A549 (cell line): ENCODE data around the gene CD99L2. TPM values are rescaled to one million over a fixed set of nuclear protein-coding genes. Genes with fewer than 3 reads are reported as not detected.

ENCODE experiments used
- ATAC-seq, 2 experiments: fragments of 200-7000 bp in 1 of 2; fragments of >200 bp in 1 of 2; cut with Nextera tagmentation in 1 of 2; cut with Tn5 transposase in 1 of 2; 3 replicates each; pipeline versions ENCODE4 v1.8.0 to v1.9.1; 2018 to 2020; ENCODE audit warnings: mild to moderate bottlenecking in 1 of 2, moderate library complexity in 1 of 2
- CTCF ChIA-PET: fragments of 300-600 bp; sonication (Branson Sonifier 250); formaldehyde crosslinking; extraction: SDS; loops from one replicate; lab custom pipeline; 2021; ENCODE audit warnings: antibody characterized with exemption, inconsistent platforms; lab: Yijun Ruan, JAX
- POLR2A ChIA-PET: fragments of 350-600 bp; formaldehyde crosslinking; extraction: SDS; loops from one replicate; lab custom pipeline; 2021; ENCODE audit warnings: antibody characterized with exemption, inconsistent platforms; lab: Yijun Ruan, JAX
- DNase-seq, 2 experiments: peaks; one replicate each; pipeline versions ENCODE4 v3.0.0 to v3.0.0-alpha.2; 2011 to 2016; ENCODE audit warnings: low read depth in 1 of 2, low spot score in 1 of 2
- FAIRE-seq: peaks from 2 replicates; lab custom pipeline; 2011; peaks lifted over from hg19 to GRCh38; lab: Jason Lieb, UNC
- H3K27ac ChIP-seq, 2 experiments: fragments of >200 bp; sonication (Bioruptor Twin); formaldehyde crosslinking; 3 replicates each; pipeline ENCODE4 v1.5.1; 2016 to 2017
- H3K4me1 ChIP-seq: fragments of >200 bp; sonication (Bioruptor Twin); formaldehyde crosslinking; 3 replicates; pipeline ENCODE4 v1.6.1; 2016
- H3K4me2 ChIP-seq: fragments of >200 bp; sonication (Bioruptor Twin); formaldehyde crosslinking; 3 replicates; pipeline ENCODE4 v1.6.1; 2016
- H3K4me3 ChIP-seq: fragments of >200 bp; sonication (Bioruptor Twin); formaldehyde crosslinking; 3 replicates; pipeline ENCODE4 v1.5.1; 2016
- H3K9me3 ChIP-seq: fragments of >200 bp; sonication (Bioruptor Twin); formaldehyde crosslinking; 3 replicates; pipeline ENCODE4 v1.6.1; 2016
- CBX2 ChIP-seq: fragments of 200-600 bp; sonication (generic); IDR thresholded peaks from 2 replicates; pipeline ENCODE4 v1.6.1; 2016; ENCODE audit warnings: low read depth, mild to moderate bottlenecking, borderline replicate concordance
- CEBPB ChIP-seq, 2 experiments: fragments of >200 bp in 1 of 2; sonication (Bioruptor Twin) in 1 of 2; formaldehyde crosslinking in 1 of 2; IDR thresholded peaks; 2 replicates each; pipeline ENCODE4 v1.6.1; 2012 to 2016
- CHD2 ChIP-seq: fragments of 150-350 bp; IDR thresholded peaks from 2 replicates; pipeline ENCODE4 v1.6.1; 2014; ENCODE audit warnings: low read length; ENCODE audit not compliant: partially characterized antibody
- EHMT2 ChIP-seq: fragments of 200-600 bp; sonication (generic); IDR thresholded peaks from 2 replicates; pipeline ENCODE4 v1.6.1; 2016; ENCODE audit warnings: antibody characterized with exemption, low read depth, mild to moderate bottlenecking, moderate library complexity
- ESRRA ChIP-seq: fragments of 150-350 bp; IDR thresholded peaks from 2 replicates; pipeline ENCODE4 v1.6.1; 2014; ENCODE audit warnings: mild to moderate bottlenecking, low read length, borderline replicate concordance
- GATA3 ChIP-seq: IDR thresholded peaks from 2 replicates; pipeline ENCODE4 v1.6.1; 2012; ENCODE audit warnings: borderline replicate concordance
- HOXA7 ChIP-seq: fragments of 250-450 bp; sonication (Bioruptor Pico); IDR thresholded peaks from 2 replicates; pipeline ENCODE4 v1.5.0; 2020; ENCODE audit warnings: mild to moderate bottlenecking, moderate library complexity
- JUN ChIP-seq, 2 experiments: fragments of >200 bp; sonication (Bioruptor Twin); formaldehyde crosslinking; IDR thresholded peaks; 2 replicates in 1 of 2; 3 replicates in 1 of 2; pipeline ENCODE4 v1.6.1; 2016 to 2017
- NFE2L2 ChIP-seq: fragments of 150-350 bp; conservative IDR thresholded peaks from 2 replicates; pipeline ENCODE4 v1.6.1; 2014; ENCODE audit warnings: low read length
- RCOR1 ChIP-seq: fragments of 150-350 bp; IDR thresholded peaks from 2 replicates; pipeline ENCODE4 v1.6.1; 2014; ENCODE audit warnings: antibody characterized with exemption, low read length, low read depth
- SMC3 ChIP-seq: fragments of >200 bp; sonication (Bioruptor Twin); formaldehyde crosslinking; IDR thresholded peaks from 3 replicates; pipeline ENCODE4 v1.6.1; 2018; ENCODE audit warnings: inconsistent platforms
- SREBF2 ChIP-seq: fragments of 450-650 bp; IDR thresholded peaks from 2 replicates; pipeline ENCODE4 v1.6.1; 2014; ENCODE audit warnings: mild to moderate bottlenecking, moderate library complexity
- ZFP36 ChIP-seq: fragments of 450-650 bp; IDR thresholded peaks from 2 replicates; pipeline ENCODE4 v1.6.1; 2014; ENCODE audit warnings: borderline replicate concordance; ENCODE audit not compliant: partially characterized antibody
- ZNF302 ChIP-seq: fragments of 250-450 bp; sonication (Bioruptor Pico); IDR thresholded peaks from 2 replicates; pipeline ENCODE4 v1.9.0; 2021; ENCODE audit warnings: inconsistent platforms, mild to moderate bottlenecking, moderate library complexity
- ZSCAN20 ChIP-seq: fragments of 250-450 bp; sonication (Bioruptor Pico); IDR thresholded peaks from 2 replicates; pipeline ENCODE4 v1.8.0; 2022; ENCODE audit warnings: mild to moderate bottlenecking, moderate library complexity
- WGBS: methylation state at CpG from one replicate; pipeline ENCODE4 v1.1.6; 2017; ENCODE audit errors: missing lambda C conversion rate; 5-methylcytosine and 5-hydroxymethylcytosine counted together
- polyA plus RNA-seq, 4 experiments: library from polyadenylated mRNA; depleted of rRNA in 3 of 4; stranded (reverse); fragments of >200 nt; fragmentation: RNase III in 1 of 4; extraction: RNeasy Plus Mini Kit Qiagen cat#74134 plus additional on column Dnase treatment in 1 of 4; gene quantifications; 2 replicates in 3 of 4; 3 replicates in 1 of 4; pipeline ENCODE4 v1.2.3, GENCODE V29; 2011 to 2017
- TF ChIP-seq, protein P1 (sequence below): fragments of 200-600 bp; sonication (generic); IDR thresholded peaks from 2 replicates; pipeline ENCODE4 v1.6.1; 2016; ENCODE audit warnings: antibody characterized with exemption, mild to moderate bottlenecking, moderate library complexity
- TF ChIP-seq, protein P2 (sequence below): IDR thresholded peaks from 2 replicates; pipeline ENCODE4 v1.6.1; 2012
- TF ChIP-seq, protein P3 (sequence below): fragments of >200 bp; sonication (Bioruptor Twin); formaldehyde crosslinking; IDR thresholded peaks from 3 replicates; pipeline ENCODE4 v1.5.1; 2016
- TF ChIP-seq, protein P4 (sequence below): fragments of >200 bp; sonication (Bioruptor Twin); formaldehyde crosslinking; IDR thresholded peaks from 2 replicates; pipeline ENCODE4 v1.6.1; 2016
- TF ChIP-seq, protein P5 (sequence below): fragments of 450-650 bp; IDR thresholded peaks from 2 replicates; pipeline ENCODE4 v1.6.1; 2014; ENCODE audit warnings: antibody characterized with exemption

The CD99L2 gene
- polyA plus RNA-seq, 2 of the 4 experiments (the other 2 are of a cell fraction), result 50.5 to 66.5 TPM

DNA sequence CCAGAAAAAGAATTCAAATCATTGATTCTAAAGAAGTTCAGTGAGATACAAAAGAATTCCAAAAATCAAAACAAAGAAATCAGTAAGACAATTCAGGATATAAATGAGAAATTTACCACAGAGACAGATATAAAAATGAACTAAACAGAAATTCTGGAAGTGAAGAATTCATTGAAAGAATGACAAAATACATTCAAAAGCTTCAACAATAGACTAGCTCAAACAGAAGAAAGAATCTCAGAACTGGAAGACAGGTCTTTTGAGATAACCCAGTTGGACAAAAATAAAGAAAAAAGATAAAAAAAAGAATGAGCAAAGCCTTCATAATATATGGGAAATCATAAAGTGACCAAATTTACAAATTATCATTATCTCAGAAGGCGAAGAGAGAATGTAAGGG lies 41.7 kb downstream of the CD99L2 start:
- no peak for DNase-seq
- no peak overlapping the region for H3K4me2 ChIP-seq
- POLR2A ChIA-PET, result no interaction called here
- WGBS, result 89% methylated on average over 1 of the region's 1 CpG
- no peak overlapping the region for H3K4me3 ChIP-seq
- H3K27ac ChIP-seq, result no peak overlapping the region
- H3K9me3 ChIP-seq, result peaks cover 12% of the 10 kb centered on the region; the same call in 1 of the 3 replicates
- no peak for FAIRE-seq
- CTCF ChIA-PET, result no interaction called here
- ATAC-seq, result no peak
- no peaks in the 10 kb centered on the region for H3K4me1 ChIP-seq
- TF ChIP-seq SMC3, result no peak
- no peak for TF ChIP-seq NFE2L2
- TF ChIP-seq, protein P1, sequence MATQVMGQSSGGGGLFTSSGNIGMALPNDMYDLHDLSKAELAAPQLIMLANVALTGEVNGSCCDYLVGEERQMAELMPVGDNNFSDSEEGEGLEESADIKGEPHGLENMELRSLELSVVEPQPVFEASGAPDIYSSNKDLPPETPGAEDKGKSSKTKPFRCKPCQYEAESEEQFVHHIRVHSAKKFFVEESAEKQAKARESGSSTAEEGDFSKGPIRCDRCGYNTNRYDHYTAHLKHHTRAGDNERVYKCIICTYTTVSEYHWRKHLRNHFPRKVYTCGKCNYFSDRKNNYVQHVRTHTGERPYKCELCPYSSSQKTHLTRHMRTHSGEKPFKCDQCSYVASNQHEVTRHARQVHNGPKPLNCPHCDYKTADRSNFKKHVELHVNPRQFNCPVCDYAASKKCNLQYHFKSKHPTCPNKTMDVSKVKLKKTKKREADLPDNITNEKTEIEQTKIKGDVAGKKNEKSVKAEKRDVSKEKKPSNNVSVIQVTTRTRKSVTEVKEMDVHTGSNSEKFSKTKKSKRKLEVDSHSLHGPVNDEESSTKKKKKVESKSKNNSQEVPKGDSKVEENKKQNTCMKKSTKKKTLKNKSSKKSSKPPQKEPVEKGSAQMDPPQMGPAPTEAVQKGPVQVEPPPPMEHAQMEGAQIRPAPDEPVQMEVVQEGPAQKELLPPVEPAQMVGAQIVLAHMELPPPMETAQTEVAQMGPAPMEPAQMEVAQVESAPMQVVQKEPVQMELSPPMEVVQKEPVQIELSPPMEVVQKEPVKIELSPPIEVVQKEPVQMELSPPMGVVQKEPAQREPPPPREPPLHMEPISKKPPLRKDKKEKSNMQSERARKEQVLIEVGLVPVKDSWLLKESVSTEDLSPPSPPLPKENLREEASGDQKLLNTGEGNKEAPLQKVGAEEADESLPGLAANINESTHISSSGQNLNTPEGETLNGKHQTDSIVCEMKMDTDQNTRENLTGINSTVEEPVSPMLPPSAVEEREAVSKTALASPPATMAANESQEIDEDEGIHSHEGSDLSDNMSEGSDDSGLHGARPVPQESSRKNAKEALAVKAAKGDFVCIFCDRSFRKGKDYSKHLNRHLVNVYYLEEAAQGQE, result no peak
- no peak for TF ChIP-seq ZSCAN20 (CRISPR knock-in tag)
- no peak for TF ChIP-seq JUN (IDR thresholded peaks at IDR 0.05)
- TF ChIP-seq HOXA7 (CRISPR knock-in tag), result no peak
- no peak for TF ChIP-seq SREBF2
- TF ChIP-seq, protein P2, sequence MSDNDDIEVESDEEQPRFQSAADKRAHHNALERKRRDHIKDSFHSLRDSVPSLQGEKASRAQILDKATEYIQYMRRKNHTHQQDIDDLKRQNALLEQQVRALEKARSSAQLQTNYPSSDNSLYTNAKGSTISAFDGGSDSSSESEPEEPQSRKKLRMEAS, result no peak
- TF ChIP-seq ZNF302 (CRISPR knock-in tag), result no peak
- no peak for TF ChIP-seq ESRRA
- no peak for TF ChIP-seq RCOR1
- no peak for TF ChIP-seq EHMT2
- TF ChIP-seq, protein P3, sequence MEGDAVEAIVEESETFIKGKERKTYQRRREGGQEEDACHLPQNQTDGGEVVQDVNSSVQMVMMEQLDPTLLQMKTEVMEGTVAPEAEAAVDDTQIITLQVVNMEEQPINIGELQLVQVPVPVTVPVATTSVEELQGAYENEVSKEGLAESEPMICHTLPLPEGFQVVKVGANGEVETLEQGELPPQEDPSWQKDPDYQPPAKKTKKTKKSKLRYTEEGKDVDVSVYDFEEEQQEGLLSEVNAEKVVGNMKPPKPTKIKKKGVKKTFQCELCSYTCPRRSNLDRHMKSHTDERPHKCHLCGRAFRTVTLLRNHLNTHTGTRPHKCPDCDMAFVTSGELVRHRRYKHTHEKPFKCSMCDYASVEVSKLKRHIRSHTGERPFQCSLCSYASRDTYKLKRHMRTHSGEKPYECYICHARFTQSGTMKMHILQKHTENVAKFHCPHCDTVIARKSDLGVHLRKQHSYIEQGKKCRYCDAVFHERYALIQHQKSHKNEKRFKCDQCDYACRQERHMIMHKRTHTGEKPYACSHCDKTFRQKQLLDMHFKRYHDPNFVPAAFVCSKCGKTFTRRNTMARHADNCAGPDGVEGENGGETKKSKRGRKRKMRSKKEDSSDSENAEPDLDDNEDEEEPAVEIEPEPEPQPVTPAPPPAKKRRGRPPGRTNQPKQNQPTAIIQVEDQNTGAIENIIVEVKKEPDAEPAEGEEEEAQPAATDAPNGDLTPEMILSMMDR, result no peak
- no peak for TF ChIP-seq CHD2
- TF ChIP-seq, protein P4, sequence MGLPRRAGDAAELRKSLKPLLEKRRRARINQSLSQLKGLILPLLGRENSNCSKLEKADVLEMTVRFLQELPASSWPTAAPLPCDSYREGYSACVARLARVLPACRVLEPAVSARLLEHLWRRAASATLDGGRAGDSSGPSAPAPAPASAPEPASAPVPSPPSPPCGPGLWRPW, result no peak

DNA sequence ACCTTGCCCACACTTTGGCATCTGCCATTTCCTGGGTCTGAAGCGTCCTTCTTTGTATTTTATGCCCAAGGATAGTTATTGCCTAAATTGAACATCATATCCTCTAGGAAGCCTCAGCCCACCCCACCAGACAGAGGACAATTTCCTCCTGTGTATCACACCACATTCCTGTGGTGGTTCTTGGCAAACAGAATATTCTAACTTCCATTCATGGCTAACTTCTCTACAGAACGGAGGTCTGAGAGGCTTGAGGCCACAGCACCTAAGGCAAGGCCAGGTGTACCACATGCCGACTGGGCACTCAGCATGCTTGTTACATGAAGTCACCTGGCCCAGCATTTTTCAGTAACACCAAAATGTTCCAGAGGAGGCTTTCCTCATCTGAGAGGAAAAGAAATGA lies 42.4 kb downstream of the CD99L2 start:
- no peak for DNase-seq
- no peak for FAIRE-seq
- 90% methylated on average over 3 of the region's 3 CpGs for WGBS
- ATAC-seq, result no peak
- Histone ChIP-seq H3K27ac (no peak overlapping the region), H3K4me2 (no peak overlapping the region), H3K9me3 (peaks cover 9% of the 10 kb centered on the region; the same call in 1 of the 3 replicates), H3K4me3 (no peak overlapping the region), H3K4me1 (no peaks in the 10 kb centered on the region)
- ChIA-PET POLR2A (no interaction called here), CTCF (no interaction called here)
- TF ChIP-seq CEBPB (IDR thresholded peaks at IDR 0.05) (no peak), ZFP36 (no peak), ESRRA (no peak), GATA3 (no peak), CBX2 (no peak)
- TF ChIP-seq, protein P5, sequence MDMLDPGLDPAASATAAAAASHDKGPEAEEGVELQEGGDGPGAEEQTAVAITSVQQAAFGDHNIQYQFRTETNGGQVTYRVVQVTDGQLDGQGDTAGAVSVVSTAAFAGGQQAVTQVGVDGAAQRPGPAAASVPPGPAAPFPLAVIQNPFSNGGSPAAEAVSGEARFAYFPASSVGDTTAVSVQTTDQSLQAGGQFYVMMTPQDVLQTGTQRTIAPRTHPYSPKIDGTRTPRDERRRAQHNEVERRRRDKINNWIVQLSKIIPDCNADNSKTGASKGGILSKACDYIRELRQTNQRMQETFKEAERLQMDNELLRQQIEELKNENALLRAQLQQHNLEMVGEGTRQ, result no peak
